Tibial nerve (tissue), 4 donors: ENCODE data around the gene ANGEL2. TPM values are rescaled to one million over a fixed set of nuclear protein-coding genes. Genes with fewer than 3 reads are reported as not detected.
"Not testable (repeated sequence)": the region's sequence is repeated elsewhere in the genome, so short reads cannot be mapped to it uniquely, and the experiment has no call there.

Source experiments
- DNase-seq, 2 donors: peaks; one replicate each; pipeline ENCODE4 v3.0.0-alpha.2; 2019; ENCODE audit warnings: low spot score in 2 of 2
- H3K27ac ChIP-seq, 4 donors: fragments of 200-600 bp; sonication (generic) in 3 of 4; one replicate each; pipeline ENCODE4 v1.5.1; 2017 to 2019; ENCODE audit warnings: mild to moderate bottlenecking in 1 of 4
- H3K27me3 ChIP-seq, 2 donors: fragments of 200-600 bp; sonication (generic) in 1 of 2; one replicate each; pipeline versions ENCODE4 v1.5.1 to v1.6.0; 2017 to 2019
- H3K36me3 ChIP-seq, 3 donors: fragments of 200-600 bp; sonication (generic); one replicate each; pipeline ENCODE4 v1.5.1; 2018 to 2019
- H3K4me1 ChIP-seq, 4 donors: fragments of 200-600 bp; sonication (generic) in 3 of 4; one replicate each; pipeline ENCODE4 v1.5.1; 2017 to 2019
- H3K4me3 ChIP-seq, 4 donors: fragments of 200-600 bp; sonication (generic) in 3 of 4; one replicate each; pipeline ENCODE4 v1.5.1; 2017 to 2019; ENCODE audit warnings: mild to moderate bottlenecking in 1 of 4, moderate library complexity in 1 of 4
- H3K9me3 ChIP-seq, 4 donors: fragments of 200-600 bp; sonication (generic) in 3 of 4; one replicate each; pipeline ENCODE4 v1.5.1; 2017 to 2019
- CTCF ChIP-seq, 5 experiments: fragments of 200-600 bp in 3 of 5; fragments of 450-650 bp in 2 of 5; sonication (generic) in 3 of 5; IDR thresholded peaks; one replicate each; pipeline ENCODE4 v1.5.1; 2016 to 2019; ENCODE audit warnings: antibody characterized with exemption in 5 of 5, mild to moderate bottlenecking in 3 of 5, moderate library complexity in 2 of 5
- EP300 ChIP-seq, 2 donors: sonication (generic); formaldehyde crosslinking; IDR thresholded peaks; one replicate each; pipeline ENCODE4 v1.6.1; 2017; ENCODE audit warnings: antibody characterized with exemption in 2 of 2, mild to moderate bottlenecking in 1 of 2
- POLR2A ChIP-seq, 2 donors: fragments of 450-650 bp; IDR thresholded peaks; one replicate each; pipeline ENCODE4 v1.6.1; 2017; ENCODE audit warnings: antibody characterized with exemption in 2 of 2, mild to moderate bottlenecking in 2 of 2, moderate library complexity in 2 of 2
- WGBS, 2 donors: methylation state at CpG; one replicate each; pipeline ENCODE4 v1.1.5; 2018; 5-methylcytosine and 5-hydroxymethylcytosine counted together
- total RNA-seq, 4 donors: library from RNA; depleted of rRNA; stranded (reverse); fragments of >200 nt; gene quantifications; one replicate each; pipeline ENCODE4 v1.1.0, GENCODE V29; 2016

ANGEL2 gene
- total RNA-seq, 4 donors from 2014 or later: 52.2 to 74.5 (median 68.8) TPM

GRCh38 chr1:213035573-213035972, 19.9 kb upstream of the ANGEL2 start:
- 71% methylated on average over 2 of the region's 2 CpGs for WGBS, 2 donors
- Histone ChIP-seq H3K4me3 (no peak overlapping the region), H3K4me1 (no peaks in the 10 kb centered on the region), H3K9me3 (no peaks in the 10 kb centered on the region), H3K36me3 (no peaks in the 10 kb centered on the region), H3K27ac (no peak overlapping the region), H3K27me3 (peaks cover 0 to 32% of the 10 kb centered on the region in 2 donors)
- no peak for DNase-seq
- TF ChIP-seq POLR2A (IDR thresholded peaks at IDR 0.05): no peak
- TF ChIP-seq EP300 (IDR thresholded peaks at IDR 0.05): no peak
- no peak for TF ChIP-seq CTCF (IDR thresholded peaks at IDR 0.05)

GRCh38 chr1:213034713-213035112, 19.0 kb upstream of the ANGEL2 start:
- H3K9me3 ChIP-seq: no peaks in the 10 kb centered on the region
- H3K27me3 ChIP-seq: peaks cover 0 to 41% of the 10 kb centered on the region in 2 donors
- H3K4me1 ChIP-seq: no peaks in the 10 kb centered on the region
- no peak for DNase-seq
- H3K36me3 ChIP-seq: no peaks in the 10 kb centered on the region
- no peak overlapping the region for H3K27ac ChIP-seq
- TF ChIP-seq EP300 (IDR thresholded peaks at IDR 0.05) (no peak), POLR2A (IDR thresholded peaks at IDR 0.05) (no peak), CTCF (IDR thresholded peaks at IDR 0.05) (no peak)
- no peak overlapping the region for H3K4me3 ChIP-seq
- 87 to 91% methylated on average over 1 of the region's 1 CpG for WGBS, 2 donors

GRCh38 chr1:213032651-213033050, 17.0 kb upstream of the ANGEL2 start:
- peaks cover 0 to 53% of the 10 kb centered on the region in 2 donors for H3K27me3 ChIP-seq
- H3K4me3 ChIP-seq: no peak overlapping the region
- H3K36me3 ChIP-seq: no peaks in the 10 kb centered on the region
- TF ChIP-seq EP300 (IDR thresholded peaks at IDR 0.05): no peak
- no peak for TF ChIP-seq POLR2A (IDR thresholded peaks at IDR 0.05)
- no peak for TF ChIP-seq CTCF (IDR thresholded peaks at IDR 0.05)
- no peak for DNase-seq
- H3K4me1 ChIP-seq: no peaks in the 10 kb centered on the region
- no peaks in the 10 kb centered on the region for H3K9me3 ChIP-seq
- no peak overlapping the region for H3K27ac ChIP-seq

GRCh38 chr1:213027024-213027423, 11.4 kb upstream of the ANGEL2 start:
- not testable (repeated sequence) for H3K4me1 ChIP-seq, H3K36me3 ChIP-seq, DNase-seq, H3K27ac ChIP-seq, H3K4me3 ChIP-seq
- Histone ChIP-seq H3K9me3 (peaks cover 0 to 14% (median 0%) of the 10 kb centered on the region in 4 donors), H3K27me3 (peaks cover 0 to 31% of the 10 kb centered on the region in 2 donors)
- WGBS, 2 donors: 90 to 91% methylated on average over 3 of the region's 3 CpGs

GRCh38 chr1:213020016-213020415, 4.3 kb upstream of the ANGEL2 start:
- Histone ChIP-seq H3K4me3 (no peak overlapping the region), H3K4me1 (peaks cover 0 to 4% (median 2%) of the 10 kb centered on the region in 4 donors), H3K36me3 (no peaks in the 10 kb centered on the region), H3K27ac (no peak overlapping the region), H3K27me3 (peaks cover 0 to 3% of the 10 kb centered on the region in 2 donors), H3K9me3 (peaks cover 0 to under 1% (median 0%) of the 10 kb centered on the region in 4 donors)
- 95 to 97% methylated on average over 3 of the region's 3 CpGs for WGBS, 2 donors
- DNase-seq: no peak
- no peak for TF ChIP-seq CTCF (IDR thresholded peaks at IDR 0.05)
- TF ChIP-seq EP300 (IDR thresholded peaks at IDR 0.05): no peak
- no peak for TF ChIP-seq POLR2A (IDR thresholded peaks at IDR 0.05)

- no peak overlapping the region for H3K27ac ChIP-seq
- 85 to 92% methylated on average over 4 of the region's 4 CpGs for WGBS, 2 donors
- no peaks in the 10 kb centered on the region for H3K9me3 ChIP-seq
- no peak for DNase-seq
- no peak for TF ChIP-seq CTCF (IDR thresholded peaks at IDR 0.05)
- no peak for TF ChIP-seq EP300 (IDR thresholded peaks at IDR 0.05)
- TF ChIP-seq POLR2A (IDR thresholded peaks at IDR 0.05): no peak
- peaks cover 0 to 7% (median 4%) of the 10 kb centered on the region in 4 donors for H3K4me1 ChIP-seq
- peaks cover 0 to 3% of the 10 kb centered on the region in 2 donors for H3K27me3 ChIP-seq
- no peaks in the 10 kb centered on the region for H3K36me3 ChIP-seq
- H3K4me3 ChIP-seq: no peak overlapping the region
Measured at GRCh38 chr1:213019450-213019849, 3.8 kb upstream of the ANGEL2 start.
